Measurements from ENCODE around the gene SUPT5H. TPM values are rescaled to one million over a fixed set of nuclear protein-coding genes. Genes with fewer than 3 reads are reported as not detected.

SUPT5H gene
- total RNA-seq, 1 donor from 2014 or later = 126 TPM

DNA sequence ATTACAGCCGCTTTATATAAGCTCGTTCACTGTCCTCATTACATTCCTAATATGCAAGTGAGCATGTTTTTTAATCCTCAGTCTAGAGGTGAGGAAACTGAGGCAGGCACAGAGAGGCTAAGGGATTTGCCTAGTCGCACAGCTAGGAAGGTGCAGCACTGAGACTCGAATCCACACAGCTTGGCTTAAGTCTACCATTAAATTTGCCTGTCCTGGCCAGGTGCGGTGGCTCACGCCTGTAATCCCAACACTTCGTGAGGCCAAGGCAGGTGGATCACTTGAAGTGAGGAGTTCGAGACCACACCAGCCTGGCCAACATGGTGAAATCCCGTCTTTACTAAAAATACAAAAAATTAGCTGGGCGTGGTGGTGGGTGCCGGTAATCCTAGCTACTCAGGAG lies 17.7 kb upstream of the SUPT5H start:
- no peak for TF ChIP-seq CTCF (conservative IDR thresholded peaks at IDR 0.05; ENCODE audit: low read depth, low read length)
- no peak overlapping the region for H3K4me3 ChIP-seq (ENCODE audit: low read depth, low read length)

DNA sequence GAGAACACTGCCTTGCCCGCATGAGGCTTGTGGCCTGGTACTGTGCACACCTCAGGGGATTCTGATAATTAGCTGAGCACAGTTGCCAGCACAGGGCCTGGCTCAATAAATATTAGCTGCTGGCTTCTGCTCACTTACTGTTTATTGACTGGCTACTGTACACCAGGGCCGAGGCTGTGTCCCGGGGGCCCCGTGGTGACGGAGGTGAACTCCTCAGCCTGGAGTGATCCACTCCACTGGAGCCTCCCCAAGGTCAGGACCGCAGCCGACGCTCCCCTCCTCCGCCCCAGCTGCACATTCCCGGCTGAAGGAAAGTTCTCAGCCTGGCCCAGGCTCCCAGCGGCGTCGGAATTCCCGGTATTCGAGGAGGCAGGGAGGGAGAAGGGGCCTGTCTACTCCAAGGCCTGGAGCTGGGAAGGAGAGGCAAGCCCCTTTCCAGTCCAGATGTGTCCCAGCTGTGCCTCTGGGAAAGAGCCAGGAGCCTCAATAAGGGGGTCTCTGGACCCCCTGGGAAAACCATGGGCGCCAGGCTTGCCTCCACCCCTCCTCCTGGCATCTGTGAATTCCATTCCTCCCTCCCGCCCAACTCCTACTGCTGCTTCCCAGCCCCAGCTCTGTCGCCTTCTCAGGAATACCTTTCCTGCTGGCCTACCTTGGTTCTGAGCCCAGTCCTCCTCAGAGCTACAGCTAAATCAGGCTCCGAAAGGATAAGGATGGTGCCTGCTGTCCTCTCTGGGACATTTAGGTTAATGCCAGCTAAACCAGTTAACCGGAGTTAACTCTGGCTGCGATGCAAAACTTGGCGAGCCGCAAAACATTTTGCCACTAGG lies 16.9 kb upstream of the SUPT5H start:
- DNase-seq (ENCODE audit: low read depth) = no peak
- TF ChIP-seq CTCF (conservative IDR thresholded peaks at IDR 0.05; ENCODE audit: low read depth, low read length) = no peak
- no peak overlapping the region for H3K4me3 ChIP-seq (ENCODE audit: low read depth, low read length)

More for the DNA sequence above, 17.7 kb upstream of the SUPT5H start:
- DNase-seq (ENCODE audit: low read depth) = no peak

DNA sequence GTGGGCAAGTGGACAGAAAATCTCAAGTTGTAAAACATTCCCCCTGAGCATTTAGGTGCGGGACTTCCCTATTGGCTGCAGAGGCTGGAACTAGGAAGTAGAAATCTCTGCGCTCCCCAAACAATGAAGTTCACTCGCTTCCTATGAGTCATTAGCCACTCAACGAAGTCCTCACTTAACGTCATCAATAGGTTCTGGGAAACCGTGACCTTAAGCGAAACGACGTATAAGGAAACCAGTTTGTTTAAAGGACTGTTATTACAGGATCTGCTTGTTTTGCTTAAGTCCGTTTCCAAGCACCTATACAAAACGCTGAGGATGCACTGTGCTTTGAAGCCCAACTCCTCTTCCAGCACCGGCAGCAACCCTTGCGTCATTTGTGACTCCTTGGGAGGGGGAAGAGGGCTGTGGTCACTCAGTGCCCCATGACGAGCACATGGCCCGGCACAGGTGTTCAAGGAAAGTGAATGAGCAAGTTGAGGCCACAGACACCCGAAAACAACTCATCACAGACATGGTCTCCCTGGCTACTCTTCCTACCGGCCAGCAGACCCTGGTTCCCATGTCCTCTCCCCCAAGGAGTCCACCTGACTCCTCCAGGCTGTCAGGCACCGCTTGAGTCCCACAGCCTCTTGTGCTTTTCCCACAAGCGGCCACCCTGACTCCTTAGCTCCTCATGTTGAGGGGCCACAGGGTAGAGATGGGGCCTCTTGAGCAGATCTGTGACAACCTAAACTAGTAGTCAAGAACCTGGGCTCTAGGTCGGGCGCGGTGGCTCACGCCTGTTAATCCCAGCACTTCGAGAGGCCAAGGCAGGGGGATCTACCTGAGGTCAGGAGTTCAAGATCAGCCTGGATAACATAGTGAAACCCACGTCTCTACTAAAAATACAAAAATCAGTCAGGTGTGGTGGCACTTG lies 14.4 kb upstream of the SUPT5H start:
- no peak for DNase-seq (ENCODE audit: low read depth)
- no peak overlapping the region for H3K4me3 ChIP-seq (ENCODE audit: low read depth, low read length)
- no peak for TF ChIP-seq CTCF (conservative IDR thresholded peaks at IDR 0.05; ENCODE audit: low read depth, low read length)

DNA sequence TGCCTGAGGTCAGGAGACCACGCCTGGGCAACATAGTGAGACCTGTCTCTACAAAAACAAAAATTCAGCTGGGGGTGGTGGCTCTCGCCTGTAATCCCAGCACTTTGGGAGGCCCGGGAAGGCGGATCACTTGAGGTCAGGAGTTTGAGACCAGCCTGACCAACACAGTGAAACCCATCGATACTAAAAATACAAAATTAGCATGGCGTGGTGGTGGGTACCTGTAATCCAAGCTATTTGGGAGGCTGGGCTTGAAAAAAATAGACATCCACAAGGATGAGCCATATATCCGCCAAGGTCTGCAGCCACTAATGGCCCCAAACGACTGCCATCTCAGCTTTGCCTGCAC lies 12.7 kb upstream of the SUPT5H start:
- no peak overlapping the region for H3K4me3 ChIP-seq (ENCODE audit: low read depth, low read length)
- DNase-seq (ENCODE audit: low read depth) = no peak
- no peak for TF ChIP-seq CTCF (conservative IDR thresholded peaks at IDR 0.05; ENCODE audit: low read depth, low read length)

GRCh38 chr19:39433480-39434079 lies 11.8 kb upstream of the SUPT5H start:
- H3K4me3 ChIP-seq (ENCODE audit: low read depth, low read length) = no peak overlapping the region
- no peak for TF ChIP-seq CTCF (conservative IDR thresholded peaks at IDR 0.05; ENCODE audit: low read depth, low read length)

GRCh38 chr19:39434123-39435076 lies 11.0 kb upstream of the SUPT5H start:
- no peak for DNase-seq (ENCODE audit: low read depth)
- no peak for TF ChIP-seq CTCF (conservative IDR thresholded peaks at IDR 0.05; ENCODE audit: low read depth, low read length)
- H3K4me3 ChIP-seq (ENCODE audit: low read depth, low read length) = peak overlapping the region; percentile 74

More at GRCh38 chr19:39433480-39434079, 11.8 kb upstream of the SUPT5H start:
- DNase-seq (ENCODE audit: low read depth) = no peak
